Esophagus squamous epithelium (tissue), 5 donors: Measurements from ENCODE around the gene SAPCD1. TPM values are rescaled to one million over a fixed set of nuclear protein-coding genes. Genes with fewer than 3 reads are reported as not detected.

ENCODE experiments used
- DNase-seq: peaks from one replicate; lab custom pipeline; 2025; lab: John Stamatoyannopoulos, UW
- H3K27ac ChIP-seq, 4 donors: fragments of 200-600 bp; sonication (generic); one replicate each; pipeline ENCODE4 v1.5.1; 2016 to 2019; ENCODE audit warnings: mild to moderate bottlenecking in 1 of 4
- H3K27me3 ChIP-seq, 4 donors: fragments of 200-600 bp; sonication (generic); 1 replicate in 3 of 4; 2 replicates in 1 of 4; pipeline versions ENCODE4 v1.5.1 to v1.6.0; 2017 to 2021; ENCODE audit warnings: antibody characterized with exemption in 1 of 4
- H3K36me3 ChIP-seq, 3 donors: fragments of 200-600 bp; sonication (generic); one replicate each; pipeline ENCODE4 v1.5.1; 2016 to 2019
- H3K4me1 ChIP-seq, 3 donors: fragments of 200-600 bp; sonication (generic); one replicate each; pipeline ENCODE4 v1.5.1; 2017 to 2019
- H3K4me3 ChIP-seq, 4 donors: fragments of 200-600 bp; sonication (generic); 1 replicate in 3 of 4; 2 replicates in 1 of 4; pipeline ENCODE4 v1.5.1; 2016 to 2019; ENCODE audit warnings: mild to moderate bottlenecking in 2 of 4, moderate library complexity in 1 of 4
- H3K9me3 ChIP-seq, 3 donors: fragments of 200-600 bp; sonication (generic); one replicate each; pipeline ENCODE4 v1.5.1; 2016 to 2019
- POLR2A ChIP-seq, 4 donors: fragments of 450-650 bp; IDR thresholded peaks; one replicate each; pipeline ENCODE4 v1.6.1; 2017; ENCODE audit warnings: antibody characterized with exemption in 4 of 4, mild to moderate bottlenecking in 4 of 4, moderate library complexity in 3 of 4
- WGBS, 2 donors: methylation state at CpG; one replicate each; pipeline ENCODE4 v1.1.5; 2018; 5-methylcytosine and 5-hydroxymethylcytosine counted together
- intact Hi-C: fragments of 100-400 bp; cut with DNase I; formaldehyde crosslinking; loops from one replicate; pipeline ENCODE4 v1.15.0; 2022
- total RNA-seq, 4 donors: library from RNA; depleted of rRNA; stranded (reverse); fragments of >200 nt; gene quantifications; one replicate each; pipeline ENCODE4 v1.1.0, GENCODE V29; 2016
- TF ChIP-seq, protein P1 (sequence below), 6 experiments: fragments of 450-650 bp in 4 of 6; fragments of 200-600 bp in 2 of 6; sonication (generic) in 2 of 6; IDR thresholded peaks; one replicate each; pipeline ENCODE4 v1.5.1; 2016 to 2019; ENCODE audit warnings: antibody characterized with exemption in 6 of 6, mild to moderate bottlenecking in 4 of 6, moderate library complexity in 4 of 6
- donor health status: DM: yes; HTN: yes; CAD: no.

The SAPCD1 gene
- total RNA-seq, 4 donors from 2014 or later: 0.45 to 2.9 (median 1.1) TPM

DNA sequence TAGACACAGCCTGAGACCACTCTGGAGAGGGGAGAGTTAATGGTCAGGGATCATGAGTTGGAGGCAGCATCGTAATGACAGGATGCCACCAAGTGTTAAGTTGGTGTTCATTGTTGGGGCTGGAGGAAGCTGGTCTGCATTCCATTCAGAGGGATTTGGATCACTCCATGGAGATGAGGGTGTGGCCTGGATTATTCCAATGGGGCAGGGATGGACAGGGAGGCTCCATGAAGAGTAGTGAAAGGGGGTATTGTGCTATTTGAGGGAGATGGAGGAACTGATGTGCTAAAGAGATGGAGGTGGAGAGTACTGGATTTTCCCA is 1.1 kb downstream of the SAPCD1 start:
- WGBS, 2 donors: 0 to 30% methylated on average over 1 of the region's 1 CpG
- no peak for TF ChIP-seq POLR2A (IDR thresholded peaks at IDR 0.05)
- TF ChIP-seq, protein P1, sequence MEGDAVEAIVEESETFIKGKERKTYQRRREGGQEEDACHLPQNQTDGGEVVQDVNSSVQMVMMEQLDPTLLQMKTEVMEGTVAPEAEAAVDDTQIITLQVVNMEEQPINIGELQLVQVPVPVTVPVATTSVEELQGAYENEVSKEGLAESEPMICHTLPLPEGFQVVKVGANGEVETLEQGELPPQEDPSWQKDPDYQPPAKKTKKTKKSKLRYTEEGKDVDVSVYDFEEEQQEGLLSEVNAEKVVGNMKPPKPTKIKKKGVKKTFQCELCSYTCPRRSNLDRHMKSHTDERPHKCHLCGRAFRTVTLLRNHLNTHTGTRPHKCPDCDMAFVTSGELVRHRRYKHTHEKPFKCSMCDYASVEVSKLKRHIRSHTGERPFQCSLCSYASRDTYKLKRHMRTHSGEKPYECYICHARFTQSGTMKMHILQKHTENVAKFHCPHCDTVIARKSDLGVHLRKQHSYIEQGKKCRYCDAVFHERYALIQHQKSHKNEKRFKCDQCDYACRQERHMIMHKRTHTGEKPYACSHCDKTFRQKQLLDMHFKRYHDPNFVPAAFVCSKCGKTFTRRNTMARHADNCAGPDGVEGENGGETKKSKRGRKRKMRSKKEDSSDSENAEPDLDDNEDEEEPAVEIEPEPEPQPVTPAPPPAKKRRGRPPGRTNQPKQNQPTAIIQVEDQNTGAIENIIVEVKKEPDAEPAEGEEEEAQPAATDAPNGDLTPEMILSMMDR (IDR thresholded peaks at IDR 0.05): no peak
- Histone ChIP-seq H3K27me3 (no peaks in the 10 kb centered on the region), H3K9me3 (no peaks in the 10 kb centered on the region), H3K27ac (peak overlapping the region in 2 of 4 donors; percentile 33 to 49), H3K36me3 (peaks cover 0 to 22% (median 0%) of the 10 kb centered on the region in 3 donors), H3K4me3 (no peak overlapping the region), H3K4me1 (peaks cover 0 to 28% (median 3%) of the 10 kb centered on the region in 3 donors)
- intact Hi-C loops: no loop called here
- DNase-seq: no peak

DNA sequence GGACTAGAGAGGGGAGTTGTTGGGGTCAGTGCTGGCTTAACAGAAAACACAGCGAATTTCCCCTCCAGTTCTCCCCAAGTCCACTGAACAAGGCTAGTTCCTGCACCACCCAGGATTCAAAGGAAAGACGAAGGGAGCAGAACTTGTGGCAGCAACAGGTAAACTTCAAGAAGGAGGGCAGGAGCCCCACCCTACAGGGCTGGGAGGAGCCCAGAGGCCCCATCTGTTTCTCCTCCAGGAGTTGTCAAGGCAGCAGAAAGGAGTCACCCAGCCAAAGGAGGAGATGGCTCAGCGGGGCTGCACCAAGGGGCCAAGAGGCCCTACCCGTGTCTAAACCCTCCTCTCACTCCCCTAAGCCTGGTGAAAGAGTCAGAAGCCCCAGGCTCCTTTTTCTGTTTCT is 1.7 kb downstream of the SAPCD1 start:
- Histone ChIP-seq H3K4me1 (peaks cover 0 to 28% (median 3%) of the 10 kb centered on the region in 3 donors), H3K9me3 (no peaks in the 10 kb centered on the region), H3K27me3 (no peaks in the 10 kb centered on the region), H3K36me3 (peaks cover 0 to 22% (median 0%) of the 10 kb centered on the region in 3 donors), H3K27ac (no peak overlapping the region), H3K4me3 (no peak overlapping the region)
- no peak for TF ChIP-seq POLR2A (IDR thresholded peaks at IDR 0.05)
- TF ChIP-seq, protein P1 (IDR thresholded peaks at IDR 0.05): no peak
- 77 to 84% methylated on average over 4 of the region's 4 CpGs for WGBS, 2 donors
- DNase-seq: no peak
- intact Hi-C loops: no loop called here

DNA sequence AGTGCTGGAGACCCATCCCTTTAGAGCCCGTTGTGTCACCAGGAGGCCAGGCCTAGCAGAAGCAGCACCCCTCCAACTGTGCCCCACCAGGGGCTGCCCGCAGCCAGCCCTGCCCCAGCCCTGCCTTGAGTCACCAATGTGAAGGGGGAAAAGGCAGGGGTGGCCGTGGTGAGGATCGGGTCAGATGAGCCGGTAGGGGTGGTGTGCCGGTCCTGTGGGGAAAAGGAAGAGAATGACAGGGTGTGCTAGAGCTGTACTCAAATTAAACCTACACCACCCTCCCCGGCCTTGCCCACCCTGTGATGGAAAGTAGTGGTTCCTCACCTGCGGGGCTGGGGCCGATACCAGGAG is 3.1 kb downstream of the SAPCD1 start:
- no peaks in the 10 kb centered on the region for H3K9me3 ChIP-seq
- H3K4me3 ChIP-seq: no peak overlapping the region
- no peak overlapping the region for H3K27ac ChIP-seq
- peaks cover 0 to 12% (median 0%) of the 10 kb centered on the region in 3 donors for H3K36me3 ChIP-seq
- no peaks in the 10 kb centered on the region for H3K27me3 ChIP-seq
- H3K4me1 ChIP-seq: peaks cover 3 to 38% (median 3%) of the 10 kb centered on the region in 3 donors
- 85 to 86% methylated on average over 6 to 9 of the region's 9 CpGs for WGBS, 2 donors
- intact Hi-C loops: loop anchor here (5.0 kb wide), 1 partner anchor 88 kb away; no protein-coding TSS in a partner anchor
- TF ChIP-seq POLR2A (IDR thresholded peaks at IDR 0.05): no peak
- TF ChIP-seq, protein P1 (IDR thresholded peaks at IDR 0.05): no peak
- DNase-seq: no peak

DNA sequence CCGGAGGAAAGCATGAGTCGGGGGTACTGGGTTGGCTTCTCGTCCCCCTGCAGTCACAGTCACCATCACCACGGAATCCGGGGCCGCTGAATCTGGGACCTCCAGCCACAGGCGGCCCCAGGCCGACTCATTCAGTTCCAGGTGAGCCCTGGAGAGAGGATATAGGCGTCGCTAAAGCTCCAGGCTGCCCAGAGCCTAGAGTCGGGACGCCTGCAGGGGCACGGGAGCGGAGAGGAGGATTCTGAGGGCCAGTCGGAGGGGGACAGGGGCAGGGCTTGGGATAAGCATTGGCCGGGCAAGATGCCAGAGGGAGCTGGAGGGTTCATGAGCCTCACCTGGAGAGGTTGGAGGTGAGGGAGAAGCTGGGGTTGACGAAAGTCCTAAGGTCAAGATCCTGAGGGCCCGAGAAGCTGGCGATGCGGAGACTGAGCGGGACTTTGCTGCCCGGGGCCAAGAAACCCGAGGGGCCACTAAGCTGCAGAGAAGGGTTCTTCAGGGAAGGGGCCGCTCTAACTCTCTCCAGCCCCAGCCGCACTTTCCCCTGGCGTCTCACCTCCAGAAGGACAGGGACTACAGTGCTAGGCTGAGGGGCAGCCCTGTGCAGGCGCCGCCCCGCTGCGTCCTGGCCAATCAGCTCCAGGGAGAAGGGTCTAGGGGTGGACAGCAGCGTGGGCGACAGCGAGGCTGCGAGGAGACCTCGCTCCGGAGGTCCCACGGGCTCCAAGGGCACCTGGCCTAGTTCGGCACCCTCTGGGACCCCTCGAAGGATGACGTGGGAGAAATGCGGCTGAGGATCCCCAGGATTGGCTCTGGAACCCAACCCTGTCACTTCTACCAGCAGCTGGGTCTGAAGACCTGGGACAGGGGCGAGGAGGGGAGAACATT is 3.7 kb downstream of the SAPCD1 start:
- Histone ChIP-seq H3K27me3 (no peaks in the 10 kb centered on the region), H3K4me3 (peak overlapping the region in 3 of 4 donors; percentile 5 to 52 (median 20)), H3K27ac (no peak overlapping the region), H3K4me1 (peaks cover 3 to 40% (median 3%) of the 10 kb centered on the region in 3 donors), H3K9me3 (no peaks in the 10 kb centered on the region), H3K36me3 (peaks cover 0 to 10% (median 0%) of the 10 kb centered on the region in 3 donors)
- TF ChIP-seq, protein P1 (IDR thresholded peaks at IDR 0.05): no peak
- DNase-seq: no peak
- intact Hi-C loops: loop anchor here (5.0 kb wide), 1 partner anchor 89 kb away; no protein-coding TSS in a partner anchor
- WGBS, 2 donors: 67% methylated on average over 11 to 22 of the region's 42 CpGs

DNA sequence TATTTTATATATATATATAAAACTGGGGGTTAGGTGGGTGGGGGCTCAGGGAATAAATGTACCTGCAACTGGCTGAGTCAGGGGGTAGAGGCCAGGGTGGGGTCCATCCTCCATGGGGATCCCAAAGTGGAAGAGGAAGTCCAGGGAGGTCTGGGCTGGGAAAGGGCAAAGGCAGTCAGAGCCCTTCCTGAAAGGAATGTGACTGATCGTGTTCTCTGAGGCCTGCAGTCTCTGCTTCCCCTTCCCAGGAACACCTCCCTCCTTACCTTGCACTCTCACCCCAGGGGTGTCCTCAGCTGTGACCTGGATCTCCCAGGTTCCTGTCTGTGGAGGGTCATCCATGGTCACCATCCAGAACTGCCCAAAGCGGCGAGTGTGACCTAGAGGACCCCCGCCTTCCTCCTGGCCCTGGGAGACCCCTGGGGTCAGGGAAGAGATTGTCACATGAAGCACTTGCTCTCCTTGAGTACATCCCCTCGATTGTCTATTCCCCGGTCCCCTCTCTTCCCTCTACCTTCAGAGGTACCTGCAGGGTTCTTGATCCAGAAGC is 4.7 kb downstream of the SAPCD1 start:
- TF ChIP-seq POLR2A (IDR thresholded peaks at IDR 0.05): no peak
- TF ChIP-seq, protein P1 (IDR thresholded peaks at IDR 0.05): no peak
- H3K36me3 ChIP-seq: peaks cover 0 to 2% (median 0%) of the 10 kb centered on the region in 3 donors
- no peak overlapping the region for H3K4me3 ChIP-seq
- no peaks in the 10 kb centered on the region for H3K9me3 ChIP-seq
- H3K4me1 ChIP-seq: peaks cover 3 to 40% (median 3%) of the 10 kb centered on the region in 3 donors
- H3K27me3 ChIP-seq: no peaks in the 10 kb centered on the region
- DNase-seq: no peak
- 70 to 89% methylated on average over 3 to 6 of the region's 6 CpGs for WGBS, 2 donors
- intact Hi-C loops: loop anchor here (5.0 kb wide), 1 partner anchor 90 kb away; no protein-coding TSS in a partner anchor
- no peak overlapping the region for H3K27ac ChIP-seq
